Activated gamma-delta T cell treated with anti-CD3 and anti-CD28 coated beads, Interleukin-2, amount 50 U/mL, for 16 hours (primary cell): ENCODE measurements around the gene UQCRHL.

Experiments used
- DNase-seq: peaks from one replicate; pipeline ENCODE4 v3.0.0-alpha.2; 2020; ENCODE audit warnings: low read depth

The UQCRHL gene

DNA sequence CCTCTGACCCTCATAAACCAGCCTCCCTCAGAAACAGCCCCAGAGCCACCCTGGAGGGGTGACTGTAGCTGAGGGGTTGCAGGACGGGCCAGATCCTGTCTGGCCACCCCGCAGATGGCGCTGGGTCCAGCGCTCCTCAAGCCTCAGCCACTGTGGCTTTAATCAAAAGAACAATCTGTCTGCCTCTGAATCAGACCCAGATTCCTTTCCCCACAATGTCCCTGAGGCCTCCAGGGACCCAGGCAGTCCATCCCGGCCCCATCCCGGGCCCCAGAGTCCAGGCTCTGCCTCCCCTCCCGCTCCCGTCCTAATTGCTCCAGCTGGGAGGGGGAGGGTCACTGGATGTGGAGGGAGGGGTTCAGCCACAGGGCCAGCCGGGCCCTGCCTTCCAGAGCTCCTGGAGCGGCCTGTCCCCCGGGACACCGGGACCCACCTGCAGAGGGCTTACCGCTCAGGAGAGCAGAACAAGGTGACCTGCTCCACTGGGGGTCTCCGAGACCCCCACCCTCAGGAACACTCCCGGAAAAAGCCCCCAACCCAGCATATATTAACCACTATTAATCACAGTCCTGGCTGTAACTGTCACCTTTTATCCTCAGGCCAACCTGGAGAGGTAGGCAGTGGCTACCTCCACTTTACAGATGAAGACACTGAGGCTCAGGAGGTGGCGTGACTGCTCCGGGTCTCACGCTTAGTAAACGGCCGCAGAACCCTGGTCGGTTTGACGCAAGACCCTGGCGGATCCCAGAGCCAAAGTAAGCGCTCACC is 49.7 kb downstream of the UQCRHL start:
- no peak for DNase-seq
